Left ventricle myocardium inferior (tissue), 1 donor: ENCODE results near the gene CATSPERD. TPM values are rescaled to one million over a fixed set of nuclear protein-coding genes. Genes with fewer than 3 reads are reported as not detected.
"Not testable (repeated sequence)": the region's sequence is repeated elsewhere in the genome, so short reads cannot be mapped to it uniquely, and the experiment has no call there.

Source experiments
- DNase-seq: peaks from one replicate; pipeline ENCODE4 v3.0.0-alpha.2; 2020
- H3K27ac ChIP-seq: fragments of 200-600 bp; replicated peaks from 2 replicates; pipeline ENCODE4 v1.8.0; 2021
- H3K27me3 ChIP-seq: fragments of 200-600 bp; 2 replicates; pipeline ENCODE4 v1.8.0; 2021; ENCODE audit warnings: low read depth
- H3K36me3 ChIP-seq: fragments of 200-600 bp; 2 replicates; pipeline ENCODE4 v1.8.0; 2021
- H3K4me1 ChIP-seq: fragments of 200-600 bp; 2 replicates; pipeline ENCODE4 v1.8.0; 2021
- H3K4me3 ChIP-seq: fragments of 200-600 bp; 2 replicates; pipeline ENCODE4 v1.8.0; 2021; ENCODE audit warnings: mild to moderate bottlenecking, moderate library complexity
- H3K9me3 ChIP-seq: fragments of 200-600 bp; replicated peaks from 2 replicates; pipeline ENCODE4 v1.8.0; 2021
- CTCF ChIP-seq: fragments of 200-600 bp; IDR thresholded peaks from 2 replicates; pipeline ENCODE4 v1.8.0; 2021; ENCODE audit warnings: antibody characterized with exemption, mild to moderate bottlenecking, borderline replicate concordance
- intact Hi-C: fragments of 100-400 bp; cut with micrococcal nuclease; formaldehyde crosslinking; loops from one replicate; pipeline ENCODE4 v1.11.0; 2022
- total RNA-seq: library from RNA; stranded (reverse); fragmentation: NEBNext Ultra II Directional; extraction: Animal tissue kit (Norgen Biotek cat#: 25700); gene quantifications from one replicate; pipeline ENCODE4 v1.2.1, GENCODE V29; 2021
- donor health status: DM: no; HTN: yes; CAD: no; lungs with severe emphysema.

CATSPERD gene
- total RNA-seq, 1 donor from 2014 or later, result not detected

- Histone ChIP-seq H3K4me1 (no peaks in the 10 kb centered on the region), H3K27me3 (peaks cover 12% of the 10 kb centered on the region), H3K36me3 (no peaks in the 10 kb centered on the region), H3K4me3 (no peak overlapping the region), H3K9me3 (no peaks in the 10 kb centered on the region), H3K27ac (no peak overlapping the region)
- no peak for DNase-seq
- intact Hi-C loops, result no loop called here
- TF ChIP-seq CTCF, result no peak
Observed at GRCh38 chr19:5773276-5773675, 52.8 kb downstream of the CATSPERD start.

- no peak overlapping the region for H3K4me3 ChIP-seq
- intact Hi-C loops, result no loop called here
- no peak for TF ChIP-seq CTCF
Observed at GRCh38 chr19:5774921-5775320, 54.5 kb downstream of the CATSPERD start.

GRCh38 chr19:5775668-5776309, 55.4 kb downstream of the CATSPERD start:
- peaks cover 12% of the 10 kb centered on the region for H3K27me3 ChIP-seq
- DNase-seq, result no peak
- no peak overlapping the region for H3K27ac ChIP-seq
- H3K9me3 ChIP-seq, result no peaks in the 10 kb centered on the region
- TF ChIP-seq CTCF, result no peak
- H3K36me3 ChIP-seq, result no peaks in the 10 kb centered on the region
- H3K4me1 ChIP-seq, result no peaks in the 10 kb centered on the region
- no peak overlapping the region for H3K4me3 ChIP-seq
- intact Hi-C loops, result no loop called here

More at GRCh38 chr19:5774921-5775320, 54.5 kb downstream of the CATSPERD start:
- Histone ChIP-seq H3K27ac (no peak overlapping the region), H3K9me3 (no peaks in the 10 kb centered on the region), H3K27me3 (peaks cover 12% of the 10 kb centered on the region), H3K4me1 (no peaks in the 10 kb centered on the region), H3K36me3 (no peaks in the 10 kb centered on the region)
- DNase-seq, result no peak

- H3K27ac ChIP-seq, result no peak overlapping the region
- no peaks in the 10 kb centered on the region for H3K9me3 ChIP-seq
- intact Hi-C loops, result no loop called here
- TF ChIP-seq CTCF, result no peak
- H3K4me3 ChIP-seq, result no peak overlapping the region
- no peaks in the 10 kb centered on the region for H3K36me3 ChIP-seq
- DNase-seq, result no peak
- H3K4me1 ChIP-seq, result no peaks in the 10 kb centered on the region
- no peaks in the 10 kb centered on the region for H3K27me3 ChIP-seq
Observed at GRCh38 chr19:5778402-5778801, 58.0 kb downstream of the CATSPERD start.

- H3K4me3 ChIP-seq, H3K27me3 ChIP-seq, H3K27ac ChIP-seq, H3K4me1 ChIP-seq, DNase-seq, H3K9me3 ChIP-seq, intact Hi-C loops: not testable (repeated sequence)
- peaks cover 18% of the 10 kb centered on the region for H3K36me3 ChIP-seq
Observed at GRCh38 chr19:5780916-5781315, 60.5 kb downstream of the CATSPERD start.

GRCh38 chr19:5782322-5782721, 61.9 kb downstream of the CATSPERD start:
- peaks cover 32% of the 10 kb centered on the region for H3K36me3 ChIP-seq
- TF ChIP-seq CTCF, result no peak
- H3K4me3 ChIP-seq, result no peak overlapping the region
- no peaks in the 10 kb centered on the region for H3K4me1 ChIP-seq
- no peak overlapping the region for H3K27ac ChIP-seq
- H3K9me3 ChIP-seq, result no peaks in the 10 kb centered on the region
- no peak for DNase-seq
- no peaks in the 10 kb centered on the region for H3K27me3 ChIP-seq
- intact Hi-C loops, result no loop called here
